K562 (cell line): Measurements from ENCODE around the gene EPN2. TPM values are rescaled to one million over a fixed set of nuclear protein-coding genes. Genes with fewer than 3 reads are reported as not detected.

ENCODE experiments used
- HNRNPH1 ChIP-seq: fragments of 200-400 bp; formaldehyde crosslinking; optimal IDR thresholded peaks from 2 replicates; pipeline ENCODE3; 2017; ENCODE audit warnings: low read depth, mild to moderate bottlenecking, low read length, moderate library complexity
- POLR2AphosphoS5 ChIP-seq: IDR thresholded peaks from 2 replicates; pipeline ENCODE4 v1.6.1; 2011; ENCODE audit warnings: mild to moderate bottlenecking, low read depth, low read length, moderate library complexity; ENCODE audit not compliant: control insufficient read depth, insufficient read depth
- ZHX1 ChIP-seq: fragments of 150-350 bp; conservative IDR thresholded peaks from 2 replicates; pipeline ENCODE4 v1.6.1; 2014; ENCODE audit warnings: low read length
- ZMIZ1 ChIP-seq, 2 experiments: fragments of 150-350 bp in 1 of 2; IDR thresholded peaks; 2 replicates each; pipeline ENCODE4 v1.6.1; 2012 to 2016; ENCODE audit warnings: low read depth in 2 of 2, low read length in 2 of 2, mild to moderate bottlenecking in 1 of 2, moderate library complexity in 1 of 2
- ZNF217 ChIP-seq: sonication (generic); formaldehyde crosslinking; IDR thresholded peaks from 2 replicates; pipeline ENCODE4 v1.8.0; 2022; ENCODE audit warnings: mild to moderate bottlenecking, missing genetic modification reagents
- ZNF609 ChIP-seq: sonication (generic); formaldehyde crosslinking; IDR thresholded peaks from 2 replicates; pipeline ENCODE4 v1.8.1; 2023; ENCODE audit warnings: missing genetic modification reagents, mild to moderate bottlenecking, borderline replicate concordance
- polyA plus RNA-seq, 8 experiments: library from polyadenylated mRNA; depleted of rRNA in 4 of 8; stranded (reverse) in 5 of 8; unstranded in 3 of 8; fragments of >200 nt; fragmentation: Nextera tagmentation in 2 of 8; fragmentation: Illumina TruSeq in 1 of 8; extraction: Ambion mirVana in 2 of 8; extraction: Trizol in 1 of 8; gene quantifications; 2 replicates each; pipeline versions ENCODE4 v1.2.1 to v1.2.3, GENCODE V29; 2011 to 2014; ENCODE audit warnings: inconsistent platforms in 1 of 8, missing spikeins in 1 of 8
- total RNA-seq, 7 experiments: library from RNA; depleted of rRNA in 6 of 7; stranded (reverse); fragments of >200 nt in 6 of 7; fragmentation: Illumina TruSeq in 2 of 7; extraction: Trizol in 2 of 7; gene quantifications; 2 replicates each; pipeline versions ENCODE4 v1.2.1 to v1.2.3, GENCODE V29; 2011 to 2021; ENCODE audit warnings: low replicate concordance in 1 of 7

Gene EPN2
- total and polyA plus RNA-seq, 9 of the 15 experiments (the other 6 are each of a cell fraction or from before 2014, with no cell fraction given), result 1.0 to 12.9 (median 8.9) TPM

GRCh38 chr17:19270704-19271611 is 33.8 kb downstream of the EPN2 start (continued):
- TF ChIP-seq ZHX1 (no peak), POLR2AphosphoS5 (peak; percentile 72), HNRNPH1 (no peak), ZNF609 (CRISPR knock-in tag) (no peak), ZMIZ1 (IDR thresholded peaks at IDR 0.05; ENCODE audit: low read depth in 2 of 2, low read length in 2 of 2) (0 out of 4 replicates have a peak, but pooled peaks of 1 of the 2 experiments have one; percentile 21), ZNF217 (no peak)
